Measurements from ENCODE around the gene WDR1.

Gene WDR1

GRCh38 chr4:10116569-10117358 lies at the start of gene WDR1:
WDR1 (minus strand) TSS chr4:10116799; CDS start chr4:10116666, 133 bp downstream.
- DNase-seq (ENCODE audit: low read depth), result peak; percentile 75

- no peak for DNase-seq (ENCODE audit: low read depth)
Measured at GRCh38 chr4:10164877-10165283, 48.3 kb upstream of the WDR1 start.

- no peak for DNase-seq (ENCODE audit: low read depth)
Measured at GRCh38 chr4:10163296-10163695, 46.7 kb upstream of the WDR1 start.

- no peak for DNase-seq (ENCODE audit: low read depth)
Measured at GRCh38 chr4:10162341-10163000, 45.9 kb upstream of the WDR1 start.

GRCh38 chr4:10161840-10162239 lies 45.2 kb upstream of the WDR1 start:
- no peak for DNase-seq (ENCODE audit: low read depth)

- no peak for DNase-seq (ENCODE audit: low read depth)
Measured at GRCh38 chr4:10161146-10161545, 44.5 kb upstream of the WDR1 start.

- no peak for DNase-seq (ENCODE audit: low read depth)
Measured at GRCh38 chr4:10160281-10160856, 43.8 kb upstream of the WDR1 start.

- no peak for DNase-seq (ENCODE audit: low read depth)
Measured at GRCh38 chr4:10159671-10160070, 43.1 kb upstream of the WDR1 start.

GRCh38 chr4:10158333-10158942 lies 41.8 kb upstream of the WDR1 start:
- DNase-seq (ENCODE audit: low read depth), result no peak

- no peak for DNase-seq (ENCODE audit: low read depth)
Measured at GRCh38 chr4:10157478-10158332, 41.1 kb upstream of the WDR1 start.

GRCh38 chr4:10154241-10154640 lies 37.6 kb upstream of the WDR1 start:
- no peak for DNase-seq (ENCODE audit: low read depth)

GRCh38 chr4:10153161-10153560 lies 36.6 kb upstream of the WDR1 start:
- no peak for DNase-seq (ENCODE audit: low read depth)

- DNase-seq (ENCODE audit: low read depth), result no peak
Measured at GRCh38 chr4:10151182-10151581, 34.6 kb upstream of the WDR1 start.

GRCh38 chr4:10144966-10145365 lies 28.4 kb upstream of the WDR1 start:
- DNase-seq (ENCODE audit: low read depth), result no peak

- no peak for DNase-seq (ENCODE audit: low read depth)
Measured at GRCh38 chr4:10144479-10144878, 27.9 kb upstream of the WDR1 start.

- no peak for DNase-seq (ENCODE audit: low read depth)
Measured at GRCh38 chr4:10143171-10143570, 26.6 kb upstream of the WDR1 start.

GRCh38 chr4:10140866-10141759 lies 24.5 kb upstream of the WDR1 start:
- no peak for DNase-seq (ENCODE audit: low read depth)

GRCh38 chr4:10139518-10139917 lies 22.9 kb upstream of the WDR1 start:
- DNase-seq (ENCODE audit: low read depth), result no peak

- no peak for DNase-seq (ENCODE audit: low read depth)
Measured at GRCh38 chr4:10135260-10135659, 18.7 kb upstream of the WDR1 start.

GRCh38 chr4:10134141-10134540 lies 17.5 kb upstream of the WDR1 start:
- no peak for DNase-seq (ENCODE audit: low read depth)

GRCh38 chr4:10131202-10131601 lies 14.6 kb upstream of the WDR1 start:
- DNase-seq (ENCODE audit: low read depth), result no peak

Data from non-pigmented ciliary epithelial cell (primary cell).